Erythroblast (primary cell): ENCODE results near the gene ALDH9A1.

Source experiments
- GATA1 ChIP-seq: IDR thresholded peaks from 2 replicates; pipeline ENCODE4 v1.6.1; 2011; ENCODE audit warnings: low read depth, mild to moderate bottlenecking, control low read depth, low read length, moderate library complexity
- POLR2A ChIP-seq: IDR thresholded peaks from 2 replicates; pipeline ENCODE4 v1.6.1; 2011; ENCODE audit warnings: mild to moderate bottlenecking, low read length

DNA sequence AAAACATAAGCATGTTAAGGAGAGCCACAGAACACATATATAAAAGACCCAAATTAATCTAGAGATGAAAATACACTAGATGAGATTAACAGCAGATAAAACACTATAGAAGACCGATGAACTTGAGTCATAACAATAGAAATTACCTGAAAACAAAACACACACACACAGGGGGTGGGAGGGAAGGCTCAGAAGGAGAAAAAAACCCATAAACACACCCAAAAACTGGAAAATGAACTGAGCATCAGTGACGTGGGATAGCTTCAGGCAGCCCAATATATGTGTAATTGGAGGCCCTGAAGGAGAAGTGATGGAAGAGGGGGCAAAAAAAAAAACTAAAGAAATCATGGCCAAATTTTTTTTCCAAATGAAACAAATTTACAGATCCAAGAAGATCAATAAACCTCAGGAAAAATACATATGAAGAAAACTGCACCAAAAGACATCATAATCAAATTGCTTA, 11.4 kb downstream of the ALDH9A1 start:
- TF ChIP-seq POLR2A, result no peak
- no peak for TF ChIP-seq GATA1
